ENCODE data around the gene LIPA.
A peak's percentile ranks its signal among the peaks of the same experiment; 100 is the strongest.
"Not testable (repeated sequence)": the region's sequence is repeated elsewhere in the genome, so short reads cannot be mapped to it uniquely, and the experiment has no call there.

LIPA gene

GRCh38 chr10:89251409-89252224 lies at the start of gene LIPA:
TSS of gene LIPA (minus strand) at chr10:89251775. CDS start at chr10:89247648, 4,127 bp downstream.
- DNase-seq (ENCODE audit: low spot score), result peak; percentile 68

- peak; percentile 72 for DNase-seq (ENCODE audit: low spot score)
Measured at GRCh38 chr10:89301232-89301631, 49.7 kb upstream of the LIPA start.

- no peak for DNase-seq (ENCODE audit: low spot score)
Measured at GRCh38 chr10:89299031-89299430, 47.5 kb upstream of the LIPA start.

- DNase-seq (ENCODE audit: low spot score), result no peak
Measured at GRCh38 chr10:89297791-89298190, 46.2 kb upstream of the LIPA start.

- DNase-seq (ENCODE audit: low spot score), result no peak
Measured at GRCh38 chr10:89297356-89297755, 45.8 kb upstream of the LIPA start.

GRCh38 chr10:89296220-89296648 lies 44.7 kb upstream of the LIPA start:
- DNase-seq (ENCODE audit: low spot score), result peak; percentile 34

- DNase-seq (ENCODE audit: low spot score), result no peak
Measured at GRCh38 chr10:89295597-89295996, 44.0 kb upstream of the LIPA start.

- DNase-seq (ENCODE audit: low spot score), result no peak
Measured at GRCh38 chr10:89294721-89295239, 43.2 kb upstream of the LIPA start.

- not testable (repeated sequence) for DNase-seq (ENCODE audit: low spot score)
Measured at GRCh38 chr10:89285303-89285702, 33.7 kb upstream of the LIPA start.

GRCh38 chr10:89284711-89285110 lies 33.1 kb upstream of the LIPA start:
- DNase-seq (ENCODE audit: low spot score), result not testable (repeated sequence)

GRCh38 chr10:89283936-89284475 lies 32.4 kb upstream of the LIPA start:
- no peak for DNase-seq (ENCODE audit: low spot score)

- no peak for DNase-seq (ENCODE audit: low spot score)
Measured at GRCh38 chr10:89283025-89283935, 31.7 kb upstream of the LIPA start.

GRCh38 chr10:89281606-89282395 lies 30.2 kb upstream of the LIPA start:
- DNase-seq (ENCODE audit: low spot score), result no peak

GRCh38 chr10:89280508-89280907 lies 28.9 kb upstream of the LIPA start:
- DNase-seq (ENCODE audit: low spot score), result no peak

GRCh38 chr10:89279421-89279869 lies 27.9 kb upstream of the LIPA start:
- DNase-seq (ENCODE audit: low spot score), result no peak

- no peak for DNase-seq (ENCODE audit: low spot score)
Measured at GRCh38 chr10:89278900-89279392, 27.4 kb upstream of the LIPA start.

- DNase-seq (ENCODE audit: low spot score), result no peak
Measured at GRCh38 chr10:89278034-89278535, 26.5 kb upstream of the LIPA start.

- no peak for DNase-seq (ENCODE audit: low spot score)
Measured at GRCh38 chr10:89275383-89275782, 23.8 kb upstream of the LIPA start.

- DNase-seq (ENCODE audit: low spot score), result no peak
Measured at GRCh38 chr10:89274928-89275327, 23.4 kb upstream of the LIPA start.

GRCh38 chr10:89273680-89274079 lies 22.1 kb upstream of the LIPA start:
- DNase-seq (ENCODE audit: low spot score), result no peak

- no peak for DNase-seq (ENCODE audit: low spot score)
Measured at GRCh38 chr10:89271532-89271931, 20.0 kb upstream of the LIPA start.

All from hematopoietic multipotent progenitor cell treated with erythropoietin and hydrocortisone succinate and interleukin-3 and kit ligand, for 17 days (in vitro differentiated cells).